ENCODE data around the gene CCDC33. TPM values are rescaled to one million over a fixed set of nuclear protein-coding genes. Genes with fewer than 3 reads are reported as not detected.

CCDC33 gene
- total RNA-seq, 1 donor from 2014 or later, result not detected

DNA sequence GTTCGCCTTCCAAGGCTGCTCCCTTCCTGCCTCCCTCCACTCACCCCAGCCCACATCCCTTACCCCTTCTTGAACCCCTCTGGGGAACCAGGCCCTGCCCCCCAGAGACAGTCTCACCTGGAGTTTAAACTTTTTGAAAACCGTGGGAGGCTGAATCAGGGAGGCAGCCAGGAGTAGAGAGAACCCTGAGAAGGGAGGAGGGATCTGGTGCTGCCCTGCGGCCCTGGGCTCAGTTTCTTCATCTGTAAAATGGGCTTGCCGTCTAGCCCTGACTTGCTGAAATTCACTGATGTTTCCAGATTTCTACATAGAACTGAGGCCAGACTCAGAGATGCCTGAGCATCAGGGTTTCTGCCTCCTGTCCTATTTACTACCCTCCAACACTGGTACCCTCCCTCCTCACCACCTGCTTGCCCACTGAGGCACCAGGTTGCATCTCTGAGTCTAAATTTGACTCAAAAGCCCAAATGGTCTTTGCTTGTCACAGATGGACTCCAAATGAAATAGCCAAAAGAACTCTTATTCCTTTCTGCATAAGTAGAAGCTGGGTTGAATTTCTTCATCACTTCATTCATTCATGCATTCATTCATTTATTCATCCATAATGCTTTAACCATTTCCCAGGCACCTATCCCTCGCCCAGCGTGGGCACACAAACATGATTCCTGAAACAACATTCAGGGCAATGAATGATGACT lies 21.7 kb upstream of the CCDC33 start:
- FAIRE-seq, result peak; percentile 40
- TF ChIP-seq, protein P1, sequence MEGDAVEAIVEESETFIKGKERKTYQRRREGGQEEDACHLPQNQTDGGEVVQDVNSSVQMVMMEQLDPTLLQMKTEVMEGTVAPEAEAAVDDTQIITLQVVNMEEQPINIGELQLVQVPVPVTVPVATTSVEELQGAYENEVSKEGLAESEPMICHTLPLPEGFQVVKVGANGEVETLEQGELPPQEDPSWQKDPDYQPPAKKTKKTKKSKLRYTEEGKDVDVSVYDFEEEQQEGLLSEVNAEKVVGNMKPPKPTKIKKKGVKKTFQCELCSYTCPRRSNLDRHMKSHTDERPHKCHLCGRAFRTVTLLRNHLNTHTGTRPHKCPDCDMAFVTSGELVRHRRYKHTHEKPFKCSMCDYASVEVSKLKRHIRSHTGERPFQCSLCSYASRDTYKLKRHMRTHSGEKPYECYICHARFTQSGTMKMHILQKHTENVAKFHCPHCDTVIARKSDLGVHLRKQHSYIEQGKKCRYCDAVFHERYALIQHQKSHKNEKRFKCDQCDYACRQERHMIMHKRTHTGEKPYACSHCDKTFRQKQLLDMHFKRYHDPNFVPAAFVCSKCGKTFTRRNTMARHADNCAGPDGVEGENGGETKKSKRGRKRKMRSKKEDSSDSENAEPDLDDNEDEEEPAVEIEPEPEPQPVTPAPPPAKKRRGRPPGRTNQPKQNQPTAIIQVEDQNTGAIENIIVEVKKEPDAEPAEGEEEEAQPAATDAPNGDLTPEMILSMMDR (IDR thresholded peaks at IDR 0.05; ENCODE audit: insufficient read depth, low read length, severe bottlenecking), result no peak

DNA sequence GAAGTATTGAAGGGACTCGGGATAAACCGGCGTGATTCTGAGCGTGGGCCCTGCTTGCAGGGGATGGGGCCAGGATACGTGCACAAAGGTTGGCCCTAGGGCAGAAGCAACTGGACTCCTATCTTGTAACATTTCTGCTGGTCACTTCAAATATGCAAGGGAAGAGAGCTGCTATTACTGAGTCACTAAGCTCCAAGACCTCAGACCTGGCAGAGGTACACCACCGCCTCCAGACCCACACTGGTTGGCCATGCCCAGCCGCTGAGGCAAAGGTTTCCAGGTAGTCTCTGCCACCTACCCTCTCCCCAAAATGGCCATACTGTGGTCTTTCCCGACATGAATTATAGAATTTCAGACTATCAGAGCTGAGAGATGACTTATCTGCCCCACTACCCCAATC lies 20.2 kb upstream of the CCDC33 start:
- TF ChIP-seq, protein P1 (IDR thresholded peaks at IDR 0.05; ENCODE audit: insufficient read depth, low read length, severe bottlenecking), result no peak
- FAIRE-seq, result no peak
- peaks cover 12% of the 10 kb centered on the region for H3K27me3 ChIP-seq (ENCODE audit: control insufficient read depth, insufficient read depth, low read length)
- H3K4me3 ChIP-seq (ENCODE audit: low read depth, low read length), result no peak overlapping the region
- no peaks in the 10 kb centered on the region for H3K36me3 ChIP-seq (ENCODE audit: control insufficient read depth, insufficient read depth, low read length)
- DNase-seq (ENCODE audit: low read depth), result no peak

More for the DNA sequence above, 21.7 kb upstream of the CCDC33 start:
- DNase-seq (ENCODE audit: low read depth), result no peak
- Histone ChIP-seq H3K27me3 (ENCODE audit: control insufficient read depth, insufficient read depth, low read length) (peaks cover under 1% of the 10 kb centered on the region), H3K4me3 (ENCODE audit: low read depth, low read length) (no peak overlapping the region), H3K36me3 (ENCODE audit: control insufficient read depth, insufficient read depth, low read length) (no peaks in the 10 kb centered on the region)

DNA sequence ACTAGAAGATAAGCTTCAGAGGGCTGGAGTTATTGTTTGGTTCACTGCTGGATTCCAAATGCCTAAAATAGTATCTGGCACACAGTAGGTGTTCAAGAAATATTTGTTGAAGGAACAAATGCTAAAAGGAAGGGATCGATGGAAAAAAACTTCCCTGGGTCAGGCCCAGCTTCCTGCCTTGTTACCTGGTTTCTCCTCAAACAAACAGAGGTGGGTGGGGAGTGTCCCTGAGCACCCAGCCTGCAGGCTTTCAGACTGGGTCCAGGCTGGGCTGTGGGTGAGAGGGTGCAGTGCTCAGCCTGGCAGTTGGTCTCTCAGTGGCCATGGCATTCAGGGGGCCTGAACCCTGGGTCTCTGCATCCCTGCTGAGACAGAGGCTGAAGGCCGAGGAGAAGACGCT lies 19.2 kb upstream of the CCDC33 start:
- DNase-seq (ENCODE audit: low read depth) (no peak), FAIRE-seq (no peak)
- TF ChIP-seq, protein P1 (IDR thresholded peaks at IDR 0.05; ENCODE audit: insufficient read depth, low read length, severe bottlenecking), result no peak
- no peaks in the 10 kb centered on the region for H3K36me3 ChIP-seq (ENCODE audit: control insufficient read depth, insufficient read depth, low read length)
- no peak overlapping the region for H3K4me3 ChIP-seq (ENCODE audit: low read depth, low read length)
- peaks cover 20% of the 10 kb centered on the region for H3K27me3 ChIP-seq (ENCODE audit: control insufficient read depth, insufficient read depth, low read length)

DNA sequence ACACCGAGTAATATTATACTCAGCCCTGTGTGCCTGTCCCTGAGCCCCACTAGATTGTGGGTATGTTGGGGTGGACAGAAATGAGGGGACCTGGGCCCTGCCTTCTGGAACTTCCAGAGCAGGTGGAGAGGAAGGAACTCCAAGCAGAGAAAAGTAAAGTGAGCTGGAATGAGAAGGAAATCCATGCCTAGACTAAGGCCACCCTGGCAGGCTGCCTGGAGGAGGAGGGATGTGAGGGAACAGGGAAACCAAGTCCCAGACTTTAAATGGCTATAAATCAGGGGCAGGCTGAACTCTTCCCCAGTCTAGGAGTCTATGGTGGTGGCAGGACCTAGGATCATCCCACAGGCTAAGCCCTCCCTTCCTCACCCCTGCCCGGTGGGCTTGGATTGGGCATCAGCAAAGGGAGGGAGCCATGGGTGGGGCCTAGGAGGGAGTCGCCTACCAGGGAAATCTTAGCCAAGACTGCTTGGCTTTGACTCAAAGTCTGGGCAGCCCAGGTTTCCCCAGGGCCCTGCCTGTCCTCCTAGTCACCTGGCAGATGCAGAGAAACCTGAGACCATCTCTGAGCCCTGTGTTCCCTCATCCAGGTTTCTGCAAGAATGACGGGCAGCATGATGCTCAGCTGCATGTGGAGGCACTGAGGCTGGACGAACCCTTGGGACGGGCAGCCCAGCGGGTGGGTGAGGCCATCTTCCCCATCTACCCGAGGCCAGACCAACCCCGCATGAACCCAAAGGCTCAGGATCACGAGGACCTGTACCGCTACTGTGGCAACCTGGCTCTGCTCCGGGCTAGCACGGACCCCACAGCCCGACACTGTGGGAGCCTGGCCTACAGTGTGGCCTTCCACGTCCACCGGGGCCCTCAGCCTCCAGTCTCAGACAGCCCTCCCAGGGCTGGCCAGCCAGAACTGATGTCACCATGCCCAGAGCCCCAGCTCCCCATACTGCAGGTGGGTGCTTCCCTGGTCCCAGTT lies 17.9 kb upstream of the CCDC33 start:
- Histone ChIP-seq H3K36me3 (ENCODE audit: control insufficient read depth, insufficient read depth, low read length) (no peaks in the 10 kb centered on the region), H3K27me3 (ENCODE audit: control insufficient read depth, insufficient read depth, low read length) (peaks cover 26% of the 10 kb centered on the region), H3K4me3 (ENCODE audit: low read depth, low read length) (no peak overlapping the region)
- no peak for DNase-seq (ENCODE audit: low read depth)
- TF ChIP-seq, protein P1 (IDR thresholded peaks at IDR 0.05; ENCODE audit: insufficient read depth, low read length, severe bottlenecking), result no peak
- no peak for FAIRE-seq

DNA sequence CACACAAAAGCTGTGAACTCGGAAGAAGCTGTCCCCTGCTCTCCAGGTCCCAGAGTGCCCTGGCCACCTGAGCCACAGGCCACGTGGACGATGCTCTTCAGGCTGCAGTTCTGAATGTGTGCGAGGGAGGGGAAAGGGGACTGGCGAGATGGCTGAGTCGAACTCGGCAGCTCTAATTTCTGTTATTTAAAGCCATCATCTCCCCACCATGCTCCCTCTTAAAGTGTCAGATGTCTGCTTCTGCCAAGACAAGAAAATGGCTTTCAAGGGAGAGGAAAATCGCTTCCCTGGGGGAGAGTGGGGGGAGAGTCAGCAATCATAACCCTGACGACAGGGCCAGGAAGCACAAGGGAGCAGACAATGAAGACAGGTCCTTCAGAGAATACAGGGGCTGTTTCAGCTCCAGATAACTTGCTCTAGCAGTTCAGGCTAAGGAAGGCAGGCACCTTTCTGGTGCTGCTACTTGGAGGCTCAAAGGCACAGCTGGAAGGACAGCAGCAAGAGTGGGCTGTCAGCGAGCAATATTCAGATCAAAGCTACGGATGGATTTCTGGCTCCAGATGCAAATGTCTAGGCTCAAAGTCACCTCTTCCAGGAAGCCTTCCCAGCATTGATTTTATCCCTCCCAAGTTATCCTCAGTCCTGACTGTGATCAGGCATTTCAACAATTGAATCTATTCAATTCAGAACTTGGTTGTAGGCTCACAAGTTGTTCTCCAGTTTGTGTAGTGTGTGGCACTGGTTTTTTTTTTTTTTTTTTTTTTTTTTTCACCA lies 15.5 kb upstream of the CCDC33 start:
- TF ChIP-seq, protein P1 (IDR thresholded peaks at IDR 0.05; ENCODE audit: insufficient read depth, low read length, severe bottlenecking), result no peak
- no peak overlapping the region for H3K4me3 ChIP-seq (ENCODE audit: low read depth, low read length)
- no peaks in the 10 kb centered on the region for H3K36me3 ChIP-seq (ENCODE audit: control insufficient read depth, insufficient read depth, low read length)
- H3K27me3 ChIP-seq (ENCODE audit: control insufficient read depth, insufficient read depth, low read length), result peaks cover 30% of the 10 kb centered on the region
- DNase-seq (ENCODE audit: low read depth) (no peak), FAIRE-seq (no peak)

Data from bronchial epithelial cell (primary cell).